OCI-LY1 (cell line): ENCODE data around the gene HMGXB3.

Experiments
- CTCF ChIP-seq: fragments of 200-600 bp; sonication (generic), shearing (Covaris generic); IDR thresholded peaks from 2 replicates; pipeline ENCODE4 v1.5.1; 2017; ENCODE audit warnings: mild to moderate bottlenecking, antibody characterized with exemption, low read length, moderate library complexity, mixed read lengths
- EZH2 ChIP-seq: fragments of 200-600 bp; sonication (generic), shearing (Covaris generic); IDR thresholded peaks from 2 replicates; pipeline ENCODE4 v1.8.0; 2017; ENCODE audit warnings: borderline replicate concordance, mixed run types, mild to moderate bottlenecking, antibody characterized with exemption, low read length, moderate library complexity, mixed read lengths

GRCh38 chr5:149960272-149961185 is 40.0 kb upstream of the HMGXB3 start, which contains the start of gene SLC26A2:
- TF ChIP-seq CTCF (no peak), EZH2 (no peak)
